NCI-H2107 treated with DMSO at 0.1 percent for 48 hours (cell line): Measurements from ENCODE around the gene RAET1E.
"Not testable (repeated sequence)": the region's sequence is repeated elsewhere in the genome, so short reads cannot be mapped to it uniquely, and the experiment has no call there.

Experiments
- DNase-seq: peaks from one replicate; lab custom pipeline; 2025; ENCODE audit not compliant: unreplicated experiment; lab: John Stamatoyannopoulos, UW

Gene RAET1E

DNA sequence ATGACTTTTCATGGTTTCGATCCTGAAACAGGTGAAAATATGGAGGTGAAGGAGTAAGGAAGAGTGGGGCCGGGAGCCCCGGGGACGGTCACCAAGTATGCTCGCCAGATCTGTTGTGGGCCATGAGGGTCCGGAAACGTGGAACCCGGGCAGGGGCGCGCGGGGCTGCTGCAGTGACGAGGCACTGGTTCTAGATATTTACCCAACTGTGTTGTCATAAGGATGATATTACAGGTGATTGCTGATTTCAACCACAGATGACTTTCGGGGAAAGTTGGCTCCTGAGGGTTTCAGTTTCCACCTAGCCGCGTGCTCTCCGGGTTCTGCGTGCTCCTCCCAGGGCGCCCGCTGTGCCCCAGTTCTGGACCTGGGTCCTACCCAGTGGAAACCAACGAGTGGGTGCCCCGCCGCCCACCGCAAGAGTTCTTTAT, 12.8 kb upstream of the RAET1E start:
- DNase-seq: no peak

GRCh38 chr6:149909701-149910470, 12.0 kb upstream of the RAET1E start:
- no peak for DNase-seq

DNA sequence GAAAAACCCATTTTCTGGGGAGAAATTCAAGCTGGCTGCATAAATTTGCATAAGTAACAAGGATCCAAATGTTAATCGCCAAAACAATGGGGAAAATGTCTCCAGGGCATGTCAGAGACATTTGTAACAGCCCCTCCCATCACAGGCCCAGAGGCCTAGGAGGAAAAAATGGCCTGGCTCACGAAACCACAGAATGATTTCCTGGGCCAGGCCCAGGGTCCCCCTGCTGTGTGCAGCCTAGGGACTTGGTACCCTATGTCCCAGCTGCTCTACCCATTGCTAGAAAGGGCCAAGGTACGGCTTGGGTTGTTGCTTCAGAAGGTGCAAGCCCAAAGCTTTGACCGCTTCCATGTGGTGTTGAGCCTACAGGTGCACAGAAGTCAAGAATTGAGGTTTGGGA, 10.6 kb upstream of the RAET1E start:
- not testable (repeated sequence) for DNase-seq

DNA sequence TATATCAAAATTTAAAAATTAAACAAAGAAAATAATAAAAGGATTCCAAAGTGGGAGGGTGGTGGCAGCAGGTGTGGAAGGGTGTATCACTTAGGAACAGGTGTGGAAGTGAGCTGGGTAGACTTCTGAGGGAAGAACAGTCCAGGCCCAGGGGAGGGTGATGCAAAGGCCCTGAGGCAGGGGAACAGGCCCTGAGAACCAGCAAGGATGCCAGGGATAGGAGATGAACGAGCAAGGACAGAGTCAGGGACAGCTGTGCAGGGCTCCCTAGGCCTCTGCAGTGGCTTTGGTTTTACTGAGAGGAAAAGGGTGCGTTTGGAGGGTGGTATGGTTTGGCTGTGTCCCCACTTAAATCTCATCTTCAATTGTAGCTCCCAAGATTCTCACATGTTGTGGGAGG, 9.4 kb upstream of the RAET1E start:
- DNase-seq: no peak

GRCh38 chr6:149906405-149906804, 8.5 kb upstream of the RAET1E start:
- no peak for DNase-seq

- no peak for DNase-seq
Observed at GRCh38 chr6:149905911-149906371, 8.0 kb upstream of the RAET1E start.

DNA sequence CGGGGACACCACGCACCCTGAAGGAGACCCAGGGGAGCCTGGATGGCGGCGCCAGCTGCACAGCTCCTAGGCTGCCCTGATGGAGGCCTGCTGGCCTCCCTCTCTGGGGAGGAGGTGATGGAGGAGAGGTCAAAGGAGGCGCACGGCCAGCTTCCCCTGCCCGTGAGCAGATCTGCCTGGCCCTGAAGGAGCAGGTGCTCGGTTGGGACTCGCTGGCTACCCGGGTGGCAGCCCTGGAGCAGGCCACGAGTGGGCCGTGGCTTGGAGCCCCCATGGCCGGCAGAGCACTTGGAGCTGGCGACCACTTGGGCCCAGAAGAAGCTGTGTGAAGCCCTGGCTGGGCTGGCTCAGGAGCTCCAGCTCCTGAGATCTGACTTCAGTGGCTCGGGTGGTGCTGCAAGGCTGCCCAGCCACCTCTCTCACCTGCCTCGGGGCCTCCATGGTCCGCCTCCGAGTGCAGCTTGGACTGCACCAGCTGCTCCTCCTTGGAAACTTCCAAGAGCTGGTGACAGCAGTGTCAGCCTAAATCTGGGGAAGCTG, 7.5 kb upstream of the RAET1E start:
- DNase-seq: no peak

GRCh38 chr6:149904661-149905370, 6.9 kb upstream of the RAET1E start:
- peak; percentile 39 for DNase-seq

- peak; percentile 85 for DNase-seq
Observed at GRCh38 chr6:149903938-149904611, 6.2 kb upstream of the RAET1E start.

- peak; percentile 29 for DNase-seq
Observed at GRCh38 chr6:149901444-149902140, 3.7 kb upstream of the RAET1E start.

GRCh38 chr6:149900620-149901443, 2.9 kb upstream of the RAET1E start:
- no peak for DNase-seq

- DNase-seq: no peak
Observed at GRCh38 chr6:149899926-149900619, 2.2 kb upstream of the RAET1E start.

- no peak for DNase-seq
Observed at GRCh38 chr6:149899486-149899885, 1.6 kb upstream of the RAET1E start.

DNA sequence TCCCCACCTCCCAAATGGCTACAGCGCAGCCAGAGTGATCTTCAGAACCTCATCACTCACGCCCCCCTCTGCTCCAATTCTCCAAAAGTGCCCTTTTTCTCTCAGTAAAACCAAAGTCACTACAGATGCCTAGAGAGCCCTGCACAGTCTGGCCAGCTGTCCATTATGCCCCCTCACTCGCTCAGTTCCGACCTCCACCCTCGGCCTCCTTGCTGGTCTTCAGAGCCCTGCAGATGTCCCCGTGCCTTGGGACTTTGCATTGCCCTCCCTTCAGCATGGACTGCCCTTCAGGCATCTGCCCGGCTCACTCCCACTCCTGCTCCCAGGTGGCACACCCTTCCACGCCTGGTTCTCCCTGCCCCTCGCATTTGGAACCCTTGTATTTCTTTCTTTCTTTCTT, 1.1 kb upstream of the RAET1E start:
- no peak for DNase-seq

DNA sequence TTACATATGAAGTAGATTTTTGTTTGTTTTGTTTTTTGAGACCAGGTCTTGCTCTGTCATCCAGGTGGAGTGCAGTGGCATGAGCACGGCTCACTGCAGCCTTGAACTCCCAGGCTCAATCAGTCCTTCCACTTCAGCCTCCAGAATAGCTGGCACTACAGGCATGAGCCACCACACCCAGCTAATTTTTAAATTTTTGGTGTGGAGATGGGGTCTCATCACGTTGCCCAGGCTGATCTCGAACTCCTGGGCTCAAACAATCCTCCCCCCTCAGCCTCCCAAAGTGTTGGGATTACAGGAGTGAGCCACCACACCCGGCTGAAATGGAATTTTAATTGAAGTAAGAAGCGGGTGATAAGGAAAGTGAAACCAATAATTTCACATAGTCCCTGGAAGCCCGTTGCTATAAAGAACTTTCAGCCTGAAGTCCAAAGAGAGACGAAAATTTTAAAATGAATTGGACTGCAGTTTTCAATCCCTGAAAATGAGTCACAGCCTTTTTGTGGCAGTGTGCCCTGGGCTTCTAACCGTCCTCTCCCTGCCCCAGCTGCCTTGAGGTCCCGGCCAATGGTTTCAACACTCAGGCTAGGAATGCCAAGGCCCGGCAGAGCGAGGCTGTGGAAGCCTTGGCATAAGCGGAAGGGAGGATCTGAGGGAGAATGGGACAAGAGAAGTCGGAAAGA, 757 bp downstream of the RAET1E start:
- DNase-seq: no peak

DNA sequence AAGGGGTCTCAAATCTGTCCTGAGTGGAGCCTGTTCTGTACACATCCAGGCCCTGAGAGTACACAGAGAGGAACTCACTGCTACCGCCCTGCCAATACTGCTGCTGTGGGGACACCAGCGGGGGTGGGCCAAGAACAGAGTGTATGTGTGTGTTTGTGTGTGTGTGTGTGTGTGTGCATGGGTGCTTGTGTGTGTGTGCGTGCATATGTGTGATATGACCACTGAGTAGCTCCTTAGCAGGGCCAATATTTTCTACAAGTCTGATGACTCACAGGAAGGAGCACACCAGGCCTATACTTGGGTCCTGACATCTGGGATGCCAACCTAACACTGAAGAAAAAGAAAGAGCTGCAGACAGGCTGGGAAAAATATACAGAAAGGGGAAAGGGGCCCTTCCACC, 1.4 kb downstream of the RAET1E start:
- no peak for DNase-seq

DNA sequence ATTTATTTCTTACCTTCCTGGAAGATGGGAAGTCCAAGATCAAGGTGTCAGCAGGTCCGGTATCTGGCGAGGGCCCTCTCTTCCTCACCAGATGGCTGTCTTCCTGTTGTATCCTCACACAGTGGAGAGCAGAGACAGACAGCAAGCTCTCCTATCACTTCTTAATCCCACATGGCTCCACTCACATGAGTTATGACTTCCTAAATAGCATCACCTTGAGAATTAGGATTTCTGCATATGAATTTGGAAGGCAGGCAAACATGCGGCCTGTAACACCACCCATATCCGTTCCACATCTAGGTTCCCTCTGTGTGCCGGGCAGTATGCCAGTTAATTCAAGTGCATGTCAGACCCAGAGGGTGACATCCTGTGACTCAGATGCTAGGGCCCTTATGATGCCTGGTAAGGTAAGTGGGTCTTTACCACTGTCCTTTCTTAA, 2.1 kb downstream of the RAET1E start:
- no peak for DNase-seq

DNA sequence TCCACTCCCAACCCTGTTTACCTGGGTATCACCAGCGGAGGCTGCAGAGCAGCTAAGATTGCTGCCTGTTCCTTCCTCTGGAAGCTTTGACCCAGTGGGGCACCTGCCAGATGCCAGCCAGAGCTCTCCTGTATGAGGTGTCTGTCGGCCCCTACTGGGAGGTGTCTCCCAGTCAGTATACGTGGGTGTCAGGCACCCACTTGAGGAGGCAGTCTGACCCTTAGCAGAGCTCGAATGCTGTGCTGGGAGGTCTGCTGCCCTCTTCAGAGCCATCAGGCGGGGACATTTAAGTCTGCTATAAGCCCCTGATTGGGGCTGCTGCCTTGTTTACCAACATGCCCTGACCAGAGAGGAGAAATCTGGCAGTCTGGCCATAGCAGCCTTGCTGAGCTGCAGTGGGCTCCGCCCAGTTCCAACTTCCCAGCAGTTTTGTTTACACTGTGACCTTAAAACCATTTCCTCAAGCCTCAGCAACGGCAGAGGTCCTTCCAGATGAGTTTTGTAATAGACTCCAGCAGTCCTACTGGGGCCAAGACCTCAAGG, 2.8 kb downstream of the RAET1E start:
- no peak for DNase-seq

DNA sequence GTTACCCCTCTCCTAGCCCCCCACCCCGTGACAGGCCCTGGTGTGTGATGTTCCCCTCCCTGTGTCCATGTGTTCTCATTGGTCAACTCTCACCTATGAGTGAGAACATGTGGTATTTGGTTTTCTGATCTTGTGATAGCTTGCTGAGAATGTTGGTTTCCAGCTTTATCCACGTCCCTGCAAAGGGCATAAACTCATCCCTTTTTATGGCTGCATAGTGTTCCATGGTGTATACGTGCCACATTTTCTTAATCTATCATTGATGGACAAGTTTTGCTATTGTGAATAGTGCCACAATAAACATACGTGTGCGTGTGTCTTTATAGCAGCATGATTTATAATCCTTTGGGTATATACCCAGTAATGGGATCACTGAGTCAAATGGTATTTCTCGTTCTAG, 6.0 kb downstream of the RAET1E start:
- DNase-seq: not testable (repeated sequence)
